RWPE1 (cell line): ENCODE results near the gene ZNF227.
"Not testable (repeated sequence)": the region's sequence is repeated elsewhere in the genome, so short reads cannot be mapped to it uniquely, and the experiment has no call there.

Experiments
- CTCF ChIA-PET: fragments of 350-600 bp; sonication (Branson Sonifier 250); formaldehyde crosslinking; extraction: SDS; loops from one replicate; lab custom pipeline; 2021; lab: Yijun Ruan, JAX
- POLR2A ChIA-PET: fragments of 400-600 bp; formaldehyde crosslinking; extraction: SDS; loops from one replicate; lab custom pipeline; 2020; ENCODE audit warnings: antibody characterized with exemption; ENCODE audit not compliant: low non-redundant PET; lab: Yijun Ruan, JAX
- DNase-seq: peaks from one replicate; pipeline ENCODE4 v3.0.0; 2012; ENCODE audit warnings: low spot score
- H3K27ac ChIP-seq: fragments of 450-650 bp; 2 replicates; pipeline ENCODE4 v1.5.1; 2017
- CTCF ChIP-seq: fragments of 450-650 bp; conservative IDR thresholded peaks from 2 replicates; pipeline ENCODE4 v1.5.1; 2017; ENCODE audit warnings: low read depth, mild to moderate bottlenecking

Gene ZNF227

GRCh38 chr19:44228318-44228717, 16.0 kb downstream of the ZNF227 start:
- no peak for DNase-seq
- ChIA-PET POLR2A (no interaction called here), CTCF (no interaction called here)

DNA sequence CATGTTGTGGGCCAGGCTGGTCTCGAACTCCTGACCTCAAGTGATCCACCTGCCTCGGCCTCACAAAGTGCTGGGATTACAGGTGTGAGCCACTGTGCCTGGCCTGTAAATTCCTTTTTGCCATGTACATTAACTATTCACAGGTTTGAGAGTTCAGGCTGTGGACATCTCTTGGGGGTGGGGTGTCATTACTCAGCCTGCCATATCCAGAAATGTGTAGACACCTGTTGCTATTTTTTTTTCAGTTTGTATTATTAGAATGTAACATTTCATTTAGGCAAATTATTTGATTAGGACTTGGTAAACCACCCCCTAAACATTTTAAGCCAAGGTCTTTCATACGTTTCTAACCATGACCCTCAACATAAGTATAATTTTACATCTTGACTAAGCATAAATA, 20.5 kb downstream of the ZNF227 start:
- TF ChIP-seq CTCF = no peak
- ChIA-PET CTCF (no interaction called here), POLR2A (no interaction called here)
- H3K27ac ChIP-seq = no peak overlapping the region
- no peak for DNase-seq

More at GRCh38 chr19:44228318-44228717, 16.0 kb downstream of the ZNF227 start:
- TF ChIP-seq CTCF = no peak
- no peak overlapping the region for H3K27ac ChIP-seq

DNA sequence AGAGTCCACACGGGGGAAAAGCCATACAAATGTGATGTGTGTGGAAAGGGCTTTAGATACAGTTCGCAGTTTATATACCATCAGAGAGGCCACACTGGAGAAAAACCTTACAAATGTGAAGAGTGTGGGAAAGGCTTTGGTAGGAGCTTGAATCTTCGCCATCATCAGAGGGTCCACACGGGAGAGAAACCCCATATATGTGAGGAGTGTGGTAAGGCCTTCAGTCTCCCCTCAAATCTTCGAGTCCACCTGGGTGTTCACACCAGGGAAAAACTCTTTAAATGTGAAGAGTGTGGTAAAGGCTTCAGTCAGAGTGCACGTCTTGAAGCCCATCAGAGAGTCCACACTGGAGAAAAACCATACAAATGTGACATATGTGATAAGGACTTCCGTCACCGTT, 24.1 kb downstream of the ZNF227 start:
- CTCF ChIA-PET = no interaction called here
- POLR2A ChIA-PET = no interaction called here

DNA sequence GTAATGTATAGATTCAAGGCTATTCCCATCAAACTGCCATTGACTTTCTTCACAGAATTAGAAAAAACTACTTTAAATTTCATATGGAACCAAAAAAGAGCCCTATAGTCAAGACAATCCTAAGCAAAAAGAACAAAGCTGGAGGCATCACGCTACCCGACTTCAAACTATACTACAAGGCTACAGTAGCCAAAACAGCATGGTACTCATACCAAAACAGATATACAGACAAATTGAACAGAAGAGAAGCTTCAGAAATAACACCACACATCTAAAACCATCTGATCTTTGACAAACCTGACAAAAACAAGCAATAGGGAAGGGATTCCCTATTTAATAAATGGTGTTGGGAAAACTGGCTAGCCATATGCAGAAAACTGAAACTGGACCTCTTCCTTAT, 40.0 kb downstream of the ZNF227 start:
- CTCF ChIA-PET, DNase-seq, POLR2A ChIA-PET, H3K27ac ChIP-seq: not testable (repeated sequence)

More for the DNA sequence above, 24.1 kb downstream of the ZNF227 start:
- H3K27ac ChIP-seq = no peak overlapping the region
- no peak for DNase-seq
- no peak for TF ChIP-seq CTCF

GRCh38 chr19:44253392-44253791, 41.1 kb downstream of the ZNF227 start:
- POLR2A ChIA-PET = not testable (repeated sequence)

GRCh38 chr19:44254496-44254895, 42.2 kb downstream of the ZNF227 start:
- ChIA-PET POLR2A (no interaction called here), CTCF (no interaction called here)
- no peak overlapping the region for H3K27ac ChIP-seq

More at GRCh38 chr19:44253392-44253791, 41.1 kb downstream of the ZNF227 start:
- not testable (repeated sequence) for H3K27ac ChIP-seq, DNase-seq
- CTCF ChIA-PET = interaction anchor here (0.7 kb wide), 1 partner anchor 159 kb away, joined by 3 read pairs; no protein-coding TSS in a partner anchor

GRCh38 chr19:44255705-44256411, 43.5 kb downstream of the ZNF227 start:
- no peak for DNase-seq
- no peak for TF ChIP-seq CTCF
- no peak overlapping the region for H3K27ac ChIP-seq
- CTCF ChIA-PET = no interaction called here
- POLR2A ChIA-PET = no interaction called here

More at GRCh38 chr19:44254496-44254895, 42.2 kb downstream of the ZNF227 start:
- no peak for TF ChIP-seq CTCF
- no peak for DNase-seq
